SU-DHL-6 (cell line): ENCODE measurements around the gene KCNE2.
A peak's percentile ranks its signal among the peaks of the same experiment; 100 is the strongest.

Experiments
- H2AFZ ChIP-seq: fragments of 200-600 bp; sonication (generic); 2 replicates; pipeline ENCODE4 v1.6.1; 2014; ENCODE audit warnings: low read depth, mild to moderate bottlenecking, moderate library complexity, mixed read lengths, antibody characterized with exemption, low read length; ENCODE audit not compliant: severe bottlenecking
- H3F3A ChIP-seq: fragments of 200-600 bp; shearing (Covaris generic); 2 replicates; pipeline ENCODE4 v1.6.0; 2016; ENCODE audit warnings: antibody characterized with exemption, mild to moderate bottlenecking; ENCODE audit not compliant: insufficient read depth
- H3K27ac ChIP-seq: fragments of 200-600 bp; sonication (generic); 2 replicates; pipeline ENCODE4 v1.5.1; 2016; ENCODE audit warnings: low read depth, mild to moderate bottlenecking, low read length, moderate library complexity, mixed read lengths
- H3K27me3 ChIP-seq: fragments of 200-600 bp; sonication (generic), shearing (Covaris generic); 2 replicates; pipeline ENCODE4 v1.6.0; 2014; ENCODE audit warnings: mild to moderate bottlenecking, low read length
- H3K36me3 ChIP-seq: fragments of 200-600 bp; sonication (generic); 2 replicates; pipeline ENCODE4 v1.6.1; 2014; ENCODE audit warnings: mild to moderate bottlenecking, low read length, mixed read lengths
- H3K4me2 ChIP-seq: fragments of 300-600, 200-600 bp; shearing (Covaris generic), sonication (generic); 2 replicates; pipeline ENCODE4 v1.6.0; 2014; ENCODE audit warnings: low read length, low read depth, mild to moderate bottlenecking; ENCODE audit not compliant: poor library complexity, severe bottlenecking
- H3K4me3 ChIP-seq: fragments of 200-600 bp; sonication (generic); 2 replicates; pipeline ENCODE4 v1.5.1; 2014; ENCODE audit warnings: antibody characterized with exemption, low read length, mild to moderate bottlenecking, mixed read lengths; ENCODE audit not compliant: insufficient read depth, poor library complexity, severe bottlenecking
- H3K79me2 ChIP-seq: fragments of 200-600 bp; sonication (generic); 2 replicates; pipeline ENCODE4 v1.6.1; 2014; ENCODE audit warnings: mild to moderate bottlenecking, low read length, moderate library complexity; ENCODE audit not compliant: insufficient read depth
- H3K9ac ChIP-seq: fragments of 200-600 bp; sonication (generic); 2 replicates; pipeline ENCODE4 v1.7.0; 2014; ENCODE audit warnings: mild to moderate bottlenecking, low read length
- H3K9me2 ChIP-seq: fragments of 200-600 bp; sonication (generic); replicated peaks from 2 replicates; pipeline ENCODE4 v1.6.1; 2014; ENCODE audit warnings: low read length; ENCODE audit not compliant: insufficient read depth
- H3K9me3 ChIP-seq: fragments of 200-600 bp; sonication (generic); 2 replicates; pipeline ENCODE4 v1.6.1; 2014; ENCODE audit warnings: low read length, mixed read lengths; ENCODE audit not compliant: insufficient read depth
- H4K20me1 ChIP-seq: fragments of 200-600 bp; sonication (generic); 2 replicates; pipeline ENCODE4 v1.6.1; 2014; ENCODE audit warnings: low read depth, mild to moderate bottlenecking, antibody characterized with exemption, low read length, moderate library complexity, mixed read lengths
- EZH2phosphoT487 ChIP-seq: fragments of 200-600 bp; sonication (generic), shearing (Covaris generic); conservative IDR thresholded peaks from 2 replicates; pipeline ENCODE4 v1.6.1; 2018; ENCODE audit warnings: mild to moderate bottlenecking, antibody characterized with exemption, low read length, moderate library complexity, mixed read lengths
- TF ChIP-seq, protein P1 (sequence below): fragments of 200-600 bp; sonication (generic); IDR thresholded peaks from one replicate; pipeline ENCODE4 v1.5.1; 2017; ENCODE audit warnings: antibody characterized with exemption, mild to moderate bottlenecking, low read length, moderate library complexity; ENCODE audit not compliant: insufficient read depth, poor library complexity, severe bottlenecking

The KCNE2 gene

DNA sequence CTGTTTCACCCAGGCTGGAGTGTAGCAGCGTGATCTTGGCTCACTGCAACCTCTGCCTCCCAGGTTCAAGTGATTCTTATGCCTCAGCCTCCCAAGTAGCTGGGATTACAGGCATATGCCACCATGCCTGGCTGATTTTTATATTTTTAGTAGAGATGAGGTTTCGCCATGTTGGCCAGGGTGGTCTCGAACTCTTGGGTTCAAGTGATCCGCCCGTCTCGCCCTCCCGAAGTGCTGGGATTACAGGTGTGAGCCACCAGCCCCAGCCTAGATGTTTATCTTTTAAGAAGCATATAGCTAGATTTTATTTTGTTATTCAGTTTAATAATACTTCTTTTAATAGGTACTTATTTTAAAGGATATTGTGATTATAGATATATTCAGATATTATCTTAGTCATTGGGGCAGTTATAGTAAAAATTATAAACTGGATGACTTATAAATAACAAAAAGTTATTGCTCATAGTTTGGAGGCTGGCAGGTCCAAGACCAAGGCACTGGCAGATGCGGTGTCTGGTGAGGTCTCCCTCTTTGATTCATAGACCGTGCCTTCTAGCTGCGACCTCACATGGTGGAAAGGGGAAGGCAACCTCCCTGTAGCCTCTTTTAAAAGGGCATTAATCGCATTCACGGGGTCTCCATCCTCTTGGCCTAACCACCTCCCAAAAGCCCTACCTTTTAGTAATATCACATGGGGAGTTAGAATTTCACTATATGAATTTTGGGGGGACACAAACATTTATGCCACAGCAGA, 3.1 kb upstream of the KCNE2 start:
- H3K9ac ChIP-seq, result no peak overlapping the region
- no peaks in the 10 kb centered on the region for H3K9me2 ChIP-seq
- no peaks in the 10 kb centered on the region for H3F3A ChIP-seq
- H3K4me2 ChIP-seq, result no peak overlapping the region
- H2AFZ ChIP-seq, result no peak overlapping the region
- H3K4me3 ChIP-seq, result no peak overlapping the region
- H3K79me2 ChIP-seq, result no peaks in the 10 kb centered on the region
- H3K9me3 ChIP-seq, result no peaks in the 10 kb centered on the region
- TF ChIP-seq, protein P1, sequence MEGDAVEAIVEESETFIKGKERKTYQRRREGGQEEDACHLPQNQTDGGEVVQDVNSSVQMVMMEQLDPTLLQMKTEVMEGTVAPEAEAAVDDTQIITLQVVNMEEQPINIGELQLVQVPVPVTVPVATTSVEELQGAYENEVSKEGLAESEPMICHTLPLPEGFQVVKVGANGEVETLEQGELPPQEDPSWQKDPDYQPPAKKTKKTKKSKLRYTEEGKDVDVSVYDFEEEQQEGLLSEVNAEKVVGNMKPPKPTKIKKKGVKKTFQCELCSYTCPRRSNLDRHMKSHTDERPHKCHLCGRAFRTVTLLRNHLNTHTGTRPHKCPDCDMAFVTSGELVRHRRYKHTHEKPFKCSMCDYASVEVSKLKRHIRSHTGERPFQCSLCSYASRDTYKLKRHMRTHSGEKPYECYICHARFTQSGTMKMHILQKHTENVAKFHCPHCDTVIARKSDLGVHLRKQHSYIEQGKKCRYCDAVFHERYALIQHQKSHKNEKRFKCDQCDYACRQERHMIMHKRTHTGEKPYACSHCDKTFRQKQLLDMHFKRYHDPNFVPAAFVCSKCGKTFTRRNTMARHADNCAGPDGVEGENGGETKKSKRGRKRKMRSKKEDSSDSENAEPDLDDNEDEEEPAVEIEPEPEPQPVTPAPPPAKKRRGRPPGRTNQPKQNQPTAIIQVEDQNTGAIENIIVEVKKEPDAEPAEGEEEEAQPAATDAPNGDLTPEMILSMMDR, result no peak
- TF ChIP-seq EZH2phosphoT487, result no peak
- H3K27ac ChIP-seq, result no peak overlapping the region
- H3K27me3 ChIP-seq, result no peaks in the 10 kb centered on the region
- no peaks in the 10 kb centered on the region for H3K36me3 ChIP-seq
- H4K20me1 ChIP-seq, result no peaks in the 10 kb centered on the region

DNA sequence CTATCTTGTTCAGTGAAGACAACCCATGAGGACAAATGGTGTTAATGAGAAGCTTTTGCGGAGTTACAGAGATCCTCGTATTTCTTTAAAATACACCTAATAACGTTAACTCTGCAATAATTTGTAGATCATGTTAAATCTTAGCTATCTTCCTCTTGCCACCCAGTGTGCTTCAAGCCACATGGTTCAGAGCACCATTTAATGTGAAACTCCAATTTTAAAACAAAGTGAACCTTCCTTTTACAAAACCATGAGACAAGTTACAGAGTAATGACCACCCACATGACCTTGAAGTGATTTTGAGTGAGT, 1.7 kb upstream of the KCNE2 start:
- H3K4me2 ChIP-seq, result no peak overlapping the region

DNA sequence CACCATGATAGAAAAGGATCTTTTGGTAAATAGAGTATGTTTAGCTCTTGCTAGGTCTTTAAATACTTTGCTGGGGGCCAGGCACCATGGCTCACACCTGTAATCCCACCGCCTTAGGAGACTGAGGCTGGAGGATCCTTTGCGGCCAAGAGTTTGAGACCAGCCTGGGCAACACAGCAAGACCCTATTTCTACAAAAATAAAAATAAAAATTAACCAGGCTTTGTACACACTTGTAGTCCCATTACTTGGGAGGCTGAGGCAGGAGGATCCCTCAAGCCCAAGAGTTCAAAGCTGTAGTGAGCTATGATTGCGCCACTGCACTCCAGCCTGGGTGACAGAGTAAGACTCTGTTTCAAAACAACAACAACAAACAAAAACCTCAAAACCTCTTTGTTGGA, 1.1 kb upstream of the KCNE2 start:
- Histone ChIP-seq H3K9me2 (no peaks in the 10 kb centered on the region), H3K36me3 (no peaks in the 10 kb centered on the region), H3K79me2 (no peaks in the 10 kb centered on the region), H3K27me3 (no peaks in the 10 kb centered on the region), H3K4me2 (no peak overlapping the region), H3K4me3 (no peak overlapping the region), H4K20me1 (no peaks in the 10 kb centered on the region), H3K27ac (no peak overlapping the region), H3K9ac (no peak overlapping the region), H2AFZ (no peak overlapping the region), H3F3A (no peaks in the 10 kb centered on the region), H3K9me3 (no peaks in the 10 kb centered on the region)
- TF ChIP-seq, protein P1, result no peak
- TF ChIP-seq EZH2phosphoT487, result no peak

More for the DNA sequence above, 1.7 kb upstream of the KCNE2 start:
- no peaks in the 10 kb centered on the region for H4K20me1 ChIP-seq
- H3K9me2 ChIP-seq, result no peaks in the 10 kb centered on the region
- H3K27ac ChIP-seq, result no peak overlapping the region
- no peaks in the 10 kb centered on the region for H3K9me3 ChIP-seq
- no peaks in the 10 kb centered on the region for H3K27me3 ChIP-seq
- no peaks in the 10 kb centered on the region for H3K79me2 ChIP-seq
- no peak overlapping the region for H3K9ac ChIP-seq
- TF ChIP-seq, protein P1, result no peak
- TF ChIP-seq EZH2phosphoT487, result no peak
- H3K36me3 ChIP-seq, result no peaks in the 10 kb centered on the region
- no peaks in the 10 kb centered on the region for H3F3A ChIP-seq
- H3K4me3 ChIP-seq, result no peak overlapping the region
- H2AFZ ChIP-seq, result peak overlapping the region; percentile 55
